Natural killer cell (primary cell): ENCODE data around the gene MR1. TPM values are rescaled to one million over a fixed set of nuclear protein-coding genes. Genes with fewer than 3 reads are reported as not detected.
A peak's percentile ranks its signal among the peaks of the same experiment; 100 is the strongest.

Source experiments
- ATAC-seq, 3 donors: fragments of 150-1000 bp in 2 of 3; fragments of 200-7000 bp in 1 of 3; cut with Tn5 transposase; 1 replicate in 1 of 3; 2 replicates in 2 of 3; pipeline ENCODE4 v1.10.0; 2021; ENCODE audit warnings: mild to moderate bottlenecking in 2 of 3, moderate library complexity in 2 of 3
- DNase-seq, 2 donors: peaks; one replicate each; pipeline versions ENCODE4 v3.0.0 to v3.0.0-alpha.2; 2013 to 2021; ENCODE audit warnings: mixed read lengths in 1 of 2
- H3K27ac ChIP-seq: one replicate; pipeline ENCODE4 v1.5.1; 2013; ENCODE audit warnings: mild to moderate bottlenecking, low read length
- H3K27me3 ChIP-seq: one replicate; pipeline ENCODE4 v1.6.1; 2013; ENCODE audit warnings: low read length; ENCODE audit not compliant: control insufficient read depth, insufficient read depth
- H3K36me3 ChIP-seq: one replicate; pipeline ENCODE4 v1.6.1; 2013; ENCODE audit warnings: low read length; ENCODE audit not compliant: control insufficient read depth, insufficient read depth
- H3K4me1 ChIP-seq: one replicate; pipeline ENCODE4 v1.6.1; 2013; ENCODE audit warnings: low read length; ENCODE audit not compliant: control insufficient read depth, insufficient read depth
- H3K4me3 ChIP-seq: one replicate; pipeline ENCODE4 v1.5.1; 2013; ENCODE audit warnings: low read length
- H3K9me3 ChIP-seq: one replicate; pipeline ENCODE4 v1.6.1; 2013; ENCODE audit warnings: low read length; ENCODE audit not compliant: control insufficient read depth, insufficient read depth
- H3K27ac Mint-ChIP-seq, 2 donors: one replicate each; pipeline ENCODE4 v1.8.0; 2022; ENCODE audit warnings: mild to moderate bottlenecking in 2 of 2, mixed read lengths in 2 of 2, moderate library complexity in 1 of 2
- H3K27me3 Mint-ChIP-seq, 2 donors: one replicate each; pipeline ENCODE4 v1.8.0; 2022; ENCODE audit warnings: low read depth in 2 of 2, mixed read lengths in 2 of 2
- H3K36me3 Mint-ChIP-seq: one replicate; pipeline ENCODE4 v1.8.0; 2022; ENCODE audit warnings: mixed read lengths
- H3K4me1 Mint-ChIP-seq, 2 donors: one replicate each; pipeline ENCODE4 v1.8.0; 2022; ENCODE audit warnings: mixed read lengths in 2 of 2
- H3K4me3 Mint-ChIP-seq: one replicate; pipeline ENCODE4 v1.8.0; 2022; ENCODE audit warnings: mild to moderate bottlenecking, moderate library complexity, mixed read lengths
- H3K9me3 Mint-ChIP-seq, 2 donors: one replicate each; pipeline ENCODE4 v1.8.0; 2022; ENCODE audit warnings: mixed read lengths in 2 of 2
- CTCF ChIP-seq: fragments of 200-600 bp; IDR thresholded peaks from one replicate; pipeline ENCODE4 v1.8.0; 2022; ENCODE audit warnings: antibody characterized with exemption
- WGBS: methylation state at CpG from one replicate; pipeline ENCODE4 v1.1.7; 2013; ENCODE audit warnings: missing lambda C conversion rate; ENCODE audit not compliant: insufficient coverage; 5-methylcytosine and 5-hydroxymethylcytosine counted together
- intact Hi-C: fragments of 100-400 bp; cut with micrococcal nuclease; formaldehyde crosslinking; loops from one replicate; pipeline ENCODE4 v1.14.2; 2022
- total RNA-seq, 4 donors: library from RNA; stranded (reverse); fragments of 120-200 nt in 1 of 4; gene quantifications; one replicate each; pipeline versions ENCODE4 v1.2.3 to v1.2.4, GENCODE V29; 2013 to 2022

MR1 gene
- total RNA-seq, 3 donors from 2014 or later (not counting 1 experiment from before 2014, with no cell fraction given), result 27.8 to 35.3 (median 34.6) TPM

- 51% methylated on average over 5 of the region's 6 CpGs for WGBS
- no peak for DNase-seq
- intact Hi-C loops, result no loop called here
- H3K36me3 ChIP-seq, result no peaks in the 10 kb centered on the region
- H3K4me1 Mint-ChIP-seq, result peaks cover 35 to 45% of the 10 kb centered on the region in 2 donors
- no peak for ATAC-seq
- no peak overlapping the region for H3K27ac ChIP-seq
- TF ChIP-seq CTCF, result no peak
- H3K4me3 ChIP-seq, result no peak overlapping the region
- H3K4me3 Mint-ChIP-seq, result peak overlapping the region; percentile 93
- no peaks in the 10 kb centered on the region for H3K36me3 Mint-ChIP-seq
- no peaks in the 10 kb centered on the region for H3K27me3 ChIP-seq
- H3K27ac Mint-ChIP-seq, result peak overlapping the region; percentile 78 to 98
- no peaks in the 10 kb centered on the region for H3K9me3 ChIP-seq
- peaks cover 32% of the 10 kb centered on the region for H3K4me1 ChIP-seq
- no peaks in the 10 kb centered on the region for H3K9me3 Mint-ChIP-seq
- peaks cover 16 to 17% of the 10 kb centered on the region in 2 donors for H3K27me3 Mint-ChIP-seq
Measured at GRCh38 chr1:181106479-181106878, 72.7 kb downstream of the MR1 start.

- Mint-ChIP-seq H3K4me1 (peaks cover 43 to 58% of the 10 kb centered on the region in 2 donors), H3K9me3 (no peaks in the 10 kb centered on the region), H3K4me3 (no peak overlapping the region), H3K27me3 (peaks cover 17% of the 10 kb centered on the region in 2 donors), H3K27ac (peak overlapping the region in 1 of 2 donors; percentile 98), H3K36me3 (no peaks in the 10 kb centered on the region)
- H3K36me3 ChIP-seq, result no peaks in the 10 kb centered on the region
- H3K4me1 ChIP-seq, result peaks cover 39% of the 10 kb centered on the region
- no peak for ATAC-seq
- no peak for TF ChIP-seq CTCF
- H3K27me3 ChIP-seq, result no peaks in the 10 kb centered on the region
- intact Hi-C loops, result no loop called here
- 79% methylated on average over 2 of the region's 2 CpGs for WGBS
- H3K9me3 ChIP-seq, result no peaks in the 10 kb centered on the region
- H3K4me3 ChIP-seq, result no peak overlapping the region
- H3K27ac ChIP-seq, result no peak overlapping the region
- no peak for DNase-seq
Measured at GRCh38 chr1:181107711-181108110, 73.9 kb downstream of the MR1 start.

- Mint-ChIP-seq H3K27me3 (peaks cover 17% of the 10 kb centered on the region in 2 donors), H3K9me3 (no peaks in the 10 kb centered on the region), H3K4me3 (no peak overlapping the region), H3K27ac (peak overlapping the region in 1 of 2 donors; percentile 98), H3K4me1 (peaks cover 37 to 58% of the 10 kb centered on the region in 2 donors), H3K36me3 (no peaks in the 10 kb centered on the region)
- no peak for DNase-seq
- ATAC-seq, result no peak
- no peak overlapping the region for H3K27ac ChIP-seq
- intact Hi-C loops, result no loop called here
- H3K27me3 ChIP-seq, result no peaks in the 10 kb centered on the region
- no peak for TF ChIP-seq CTCF
- H3K9me3 ChIP-seq, result no peaks in the 10 kb centered on the region
- no peaks in the 10 kb centered on the region for H3K36me3 ChIP-seq
- 89% methylated on average over 7 of the region's 7 CpGs for WGBS
- H3K4me1 ChIP-seq, result peaks cover 40% of the 10 kb centered on the region
- H3K4me3 ChIP-seq, result no peak overlapping the region
Measured at GRCh38 chr1:181108304-181108867, 74.6 kb downstream of the MR1 start.

- Mint-ChIP-seq H3K27me3 (peaks cover 17% of the 10 kb centered on the region in 2 donors), H3K4me3 (no peak overlapping the region), H3K27ac (peak overlapping the region in 1 of 2 donors; percentile 53), H3K36me3 (no peaks in the 10 kb centered on the region), H3K4me1 (peaks cover 24 to 48% of the 10 kb centered on the region in 2 donors), H3K9me3 (no peaks in the 10 kb centered on the region)
- 73% methylated on average over 2 of the region's 2 CpGs for WGBS
- Histone ChIP-seq H3K27ac (no peak overlapping the region), H3K36me3 (no peaks in the 10 kb centered on the region), H3K4me1 (peaks cover 29% of the 10 kb centered on the region), H3K4me3 (no peak overlapping the region), H3K9me3 (no peaks in the 10 kb centered on the region), H3K27me3 (no peaks in the 10 kb centered on the region)
- no peak for TF ChIP-seq CTCF
- no peak for ATAC-seq
- intact Hi-C loops, result no loop called here
- DNase-seq, result no peak
Measured at GRCh38 chr1:181110013-181110412, 76.2 kb downstream of the MR1 start.
